ENCODE results near the gene CDH22.

The CDH22 gene

GRCh38 chr20:46192376-46192944 is 115.8 kb downstream of the CDH22 start:
- DNase-seq (ENCODE audit: low read depth) = no peak

- DNase-seq (ENCODE audit: low read depth) = no peak
Measured at GRCh38 chr20:46191611-46192010, 116.7 kb downstream of the CDH22 start.

- DNase-seq (ENCODE audit: low read depth) = no peak
Measured at GRCh38 chr20:46191168-46191540, 117.1 kb downstream of the CDH22 start.

- no peak for DNase-seq (ENCODE audit: low read depth)
Measured at GRCh38 chr20:46190478-46191167, 117.7 kb downstream of the CDH22 start.

GRCh38 chr20:46188866-46189541 is 119.3 kb downstream of the CDH22 start:
- no peak for DNase-seq (ENCODE audit: low read depth)

- DNase-seq (ENCODE audit: low read depth) = no peak
Measured at GRCh38 chr20:46186210-46186609, 122.1 kb downstream of the CDH22 start.

- no peak for DNase-seq (ENCODE audit: low read depth)
Measured at GRCh38 chr20:46185353-46185752, 122.9 kb downstream of the CDH22 start.

- DNase-seq (ENCODE audit: low read depth) = no peak
Measured at GRCh38 chr20:46183768-46184167, 124.5 kb downstream of the CDH22 start.

- no peak for DNase-seq (ENCODE audit: low read depth)
Measured at GRCh38 chr20:46182276-46183200, 125.8 kb downstream of the CDH22 start.

- DNase-seq (ENCODE audit: low read depth) = no peak
Measured at GRCh38 chr20:46179862-46180261, 128.4 kb downstream of the CDH22 start.

GRCh38 chr20:46178891-46179290 is 129.4 kb downstream of the CDH22 start:
- no peak for DNase-seq (ENCODE audit: low read depth)

GRCh38 chr20:46177768-46178167 is 130.5 kb downstream of the CDH22 start:
- no peak for DNase-seq (ENCODE audit: low read depth)

GRCh38 chr20:46176739-46177378 is 131.4 kb downstream of the CDH22 start:
- DNase-seq (ENCODE audit: low read depth) = no peak

GRCh38 chr20:46175127-46175494 is 133.2 kb downstream of the CDH22 start:
- no peak for DNase-seq (ENCODE audit: low read depth)

GRCh38 chr20:46174469-46175126 is 133.7 kb downstream of the CDH22 start:
- DNase-seq (ENCODE audit: low read depth) = no peak

GRCh38 chr20:46173652-46174468 is 134.4 kb downstream of the CDH22 start:
- DNase-seq (ENCODE audit: low read depth) = no peak

- no peak for DNase-seq (ENCODE audit: low read depth)
Measured at GRCh38 chr20:46172961-46173536, 135.2 kb downstream of the CDH22 start.

GRCh38 chr20:46172455-46172854 is 135.8 kb downstream of the CDH22 start:
- DNase-seq (ENCODE audit: low read depth) = no peak

- no peak for DNase-seq (ENCODE audit: low read depth)
Measured at GRCh38 chr20:46171909-46172308, 136.4 kb downstream of the CDH22 start.

GRCh38 chr20:46171476-46171875 is 136.8 kb downstream of the CDH22 start:
- no peak for DNase-seq (ENCODE audit: low read depth)

Measured in GM04503 (cell line).